NCI-H2171 treated with DMSO at 0.1 percent for 48 hours (cell line): Measurements from ENCODE around the gene PLCXD3.
"Not testable (repeated sequence)": the region's sequence is repeated elsewhere in the genome, so short reads cannot be mapped to it uniquely, and the experiment has no call there.

Experiments
- DNase-seq: peaks from one replicate; lab custom pipeline; 2025; lab: John Stamatoyannopoulos, UW

PLCXD3 gene

DNA sequence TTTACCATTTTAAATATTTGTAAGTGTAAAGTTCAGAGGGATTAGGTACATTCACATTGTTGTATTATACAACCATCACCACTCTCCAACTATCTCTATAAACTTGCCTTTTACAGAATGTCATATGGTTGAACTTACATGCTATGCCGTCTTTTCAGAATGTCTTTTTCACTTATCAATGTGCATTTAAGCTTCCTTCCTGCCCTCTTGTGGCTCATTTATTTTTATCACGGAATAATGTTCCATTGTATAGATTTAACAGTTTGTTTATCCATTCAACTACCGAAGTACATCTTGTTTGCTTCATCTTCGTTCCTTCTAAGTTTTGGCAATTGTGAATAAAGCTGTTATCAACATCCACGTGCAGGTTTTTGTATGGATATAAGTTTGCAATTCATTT, 163.8 kb downstream of the PLCXD3 start:
- no peak for DNase-seq

DNA sequence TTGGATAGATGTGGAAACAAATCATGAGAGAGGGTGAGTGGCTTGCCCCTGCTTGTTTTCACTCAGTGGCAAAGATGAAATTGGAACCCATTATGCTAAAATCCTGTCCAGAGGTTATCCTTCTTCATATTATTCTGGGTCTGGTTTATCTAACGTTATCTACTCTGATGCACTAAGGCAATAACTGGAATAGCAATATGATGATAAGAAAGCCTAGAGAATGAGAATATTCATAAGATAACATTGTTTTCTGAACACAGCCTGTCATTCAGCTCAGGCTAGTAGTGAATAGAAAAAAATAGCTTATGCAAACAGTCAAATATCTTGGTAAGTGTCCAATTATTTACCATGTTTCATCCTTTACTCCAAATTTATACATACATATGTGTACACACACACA, 165.1 kb downstream of the PLCXD3 start:
- no peak for DNase-seq

DNA sequence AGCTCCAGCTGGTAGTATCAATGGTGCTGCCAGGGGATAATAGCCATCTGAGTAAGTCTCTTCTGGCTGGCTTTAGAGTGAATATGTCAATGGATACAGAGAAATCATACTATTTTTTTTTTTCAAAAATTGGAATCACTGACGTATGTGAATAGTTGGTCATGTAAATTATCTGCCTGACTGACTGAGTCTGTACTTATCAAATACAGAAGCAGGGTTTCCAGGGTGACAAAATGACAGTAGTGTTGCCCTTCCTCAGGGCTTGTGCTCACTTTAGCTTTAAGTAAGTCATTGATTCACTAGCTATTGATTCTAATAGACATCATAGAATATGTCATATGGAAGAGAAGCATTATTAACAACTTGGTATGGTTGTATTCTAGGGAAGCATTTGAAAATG, 171.1 kb downstream of the PLCXD3 start:
- no peak for DNase-seq

DNA sequence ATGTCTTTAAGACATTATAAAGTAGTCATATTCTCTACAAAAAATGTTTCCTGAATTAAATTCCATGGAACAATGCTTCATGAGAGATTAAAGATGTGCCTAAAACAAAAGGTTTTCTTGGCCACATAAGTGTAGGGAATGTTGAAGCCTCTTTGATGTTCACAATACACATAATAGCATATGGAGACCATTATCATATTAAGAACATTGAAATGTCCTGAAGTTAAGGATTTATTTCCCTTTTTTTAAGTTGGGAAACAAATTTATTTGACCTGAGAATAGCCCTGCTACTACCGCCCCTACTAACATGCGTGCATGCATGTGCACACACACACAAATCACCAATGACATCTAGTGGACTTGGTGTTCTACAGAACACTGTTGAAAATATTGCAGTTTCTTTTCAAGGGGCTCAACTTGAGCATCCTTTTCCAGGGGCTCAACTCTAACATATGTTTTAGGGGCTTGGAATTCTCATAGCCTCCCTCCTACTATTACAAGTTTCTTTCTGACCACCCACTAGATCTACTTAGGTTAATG, 172.2 kb downstream of the PLCXD3 start:
- no peak for DNase-seq

DNA sequence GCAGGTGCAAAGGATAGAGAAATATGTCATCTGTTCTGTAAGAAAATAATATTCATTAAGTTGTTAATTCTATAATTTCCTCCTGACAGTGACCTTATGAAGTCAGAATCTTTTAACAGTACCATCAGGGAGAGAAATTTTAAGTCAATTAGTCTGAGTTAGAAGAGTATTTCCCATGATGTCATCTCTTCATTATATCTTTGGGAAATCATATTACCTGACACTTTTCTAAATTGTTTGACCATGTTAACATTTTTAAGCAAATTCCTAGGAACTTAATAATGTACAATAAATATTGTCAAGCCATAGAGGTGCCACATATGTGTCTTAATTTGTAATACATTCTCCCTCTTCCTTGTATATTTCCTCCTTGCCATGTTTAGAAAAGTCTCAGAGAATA, 172.7 kb downstream of the PLCXD3 start:
- DNase-seq, result no peak

DNA sequence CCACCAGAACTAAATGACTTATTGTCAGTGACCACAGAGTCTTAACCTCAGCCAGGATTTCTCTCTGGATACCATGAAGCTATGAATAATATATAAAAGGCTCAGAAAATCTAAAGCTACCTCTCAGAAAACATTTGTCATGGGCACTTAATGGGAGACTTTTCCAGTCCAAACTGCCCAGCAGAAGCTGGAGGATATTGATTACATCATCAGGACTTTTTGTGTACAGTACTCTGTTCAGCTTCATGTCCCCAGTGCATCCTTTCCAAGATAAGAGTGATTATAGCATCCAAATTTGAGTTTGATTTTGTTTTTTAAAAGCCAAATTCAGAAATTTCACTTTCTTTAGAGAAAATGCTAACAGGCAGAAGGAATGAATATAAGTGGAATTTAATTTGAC, 173.2 kb downstream of the PLCXD3 start:
- no peak for DNase-seq

DNA sequence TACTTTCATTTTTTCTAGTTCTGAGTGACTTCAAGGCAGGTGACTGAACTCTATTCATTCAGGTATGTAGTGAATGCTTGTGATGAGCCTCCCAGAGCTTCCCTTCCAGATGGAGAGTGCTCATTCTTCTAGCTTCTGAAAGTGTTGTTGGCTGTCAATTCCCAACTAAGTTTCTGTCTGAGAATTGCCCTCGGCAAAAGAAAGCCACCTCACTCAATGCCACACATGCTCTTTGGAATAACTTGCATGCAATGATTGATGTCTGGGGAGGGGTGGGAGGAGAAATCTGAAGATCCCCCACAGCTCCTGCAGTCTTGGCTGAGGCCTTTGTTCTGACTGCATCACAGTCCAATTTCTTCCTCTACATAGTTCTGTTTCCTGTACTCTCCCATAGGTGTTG, 173.9 kb downstream of the PLCXD3 start:
- no peak for DNase-seq

DNA sequence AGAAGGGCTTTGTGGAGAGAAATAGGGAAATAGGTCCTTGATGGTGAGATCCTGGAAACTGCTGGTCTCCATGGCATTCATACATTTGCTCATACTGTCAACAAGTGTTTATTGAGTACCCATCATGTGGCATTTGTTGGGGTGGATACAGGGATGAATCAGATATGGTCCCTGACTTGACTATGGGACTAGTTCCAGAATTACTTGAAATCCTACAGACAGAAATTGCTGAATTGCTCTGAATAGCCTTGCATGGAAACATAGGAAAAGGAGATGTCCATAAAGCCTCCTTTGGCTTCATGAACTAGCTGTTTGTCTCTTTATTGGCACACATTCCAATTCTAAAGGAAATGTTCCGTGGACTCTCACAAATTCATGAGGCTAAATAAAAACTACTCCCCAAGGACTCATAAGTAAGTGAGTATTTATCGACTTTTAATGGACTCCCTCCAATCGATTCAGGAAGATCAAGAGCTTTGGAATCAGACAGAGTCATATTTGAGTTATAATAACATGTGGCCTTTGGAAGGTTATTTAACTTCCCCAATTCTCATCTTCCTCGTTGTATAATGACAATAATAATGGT, 174.7 kb downstream of the PLCXD3 start:
- DNase-seq, result no peak

DNA sequence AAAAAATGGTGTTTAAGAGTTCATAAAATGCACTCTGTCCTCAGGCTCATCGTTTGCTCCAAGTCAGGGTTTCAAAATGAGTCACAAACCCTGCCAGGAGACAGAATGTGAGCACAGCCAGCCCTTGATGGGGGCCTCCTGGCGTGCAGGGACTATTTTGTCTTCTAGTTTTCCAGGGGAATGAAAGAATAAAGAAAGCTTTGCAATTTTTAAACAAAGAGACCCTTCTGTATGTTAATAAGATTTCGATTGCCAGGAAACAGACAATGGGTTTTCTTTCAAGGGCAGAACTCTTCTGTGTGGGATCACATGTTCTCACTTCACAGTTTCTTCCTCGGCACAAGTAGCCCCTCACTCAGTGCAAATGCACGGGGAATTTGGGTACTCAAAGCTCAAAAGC, 175.6 kb downstream of the PLCXD3 start:
- DNase-seq, result no peak

DNA sequence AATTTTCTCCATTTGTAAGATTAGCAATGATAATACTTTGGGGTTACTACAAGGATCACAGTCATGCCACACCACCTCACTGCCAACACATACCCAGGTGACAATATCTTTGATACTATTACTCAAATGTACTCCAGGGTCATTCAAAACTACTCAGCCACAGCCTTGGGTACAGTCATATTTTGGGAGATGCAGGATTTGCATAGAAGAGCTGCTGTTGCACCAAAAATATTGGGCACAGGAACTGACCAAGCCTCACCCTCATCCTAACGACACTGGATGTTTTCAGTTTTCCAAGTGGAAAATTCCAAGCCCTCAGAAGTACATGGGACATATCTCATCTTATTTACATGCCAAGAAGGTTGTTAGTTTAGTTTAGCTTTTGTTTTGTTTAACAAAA, 176.2 kb downstream of the PLCXD3 start:
- DNase-seq, result no peak

DNA sequence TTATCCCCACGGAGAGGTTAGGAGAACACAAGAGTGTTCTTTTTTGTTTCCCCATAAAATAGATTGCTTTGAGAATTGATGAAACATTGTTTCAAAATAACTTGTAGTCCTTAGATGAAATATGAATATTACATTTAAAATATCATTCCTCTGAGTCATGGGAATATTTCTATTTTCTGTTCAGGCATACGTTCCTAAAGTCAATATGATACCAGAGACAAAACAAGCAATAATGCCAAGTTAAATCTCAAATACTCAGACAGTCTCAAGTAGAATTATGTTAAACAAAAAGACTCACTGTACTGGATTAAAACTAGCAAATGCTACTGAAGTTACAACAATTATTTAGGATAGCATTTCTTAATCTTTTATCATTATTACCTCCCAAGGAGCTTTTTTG, 185.3 kb downstream of the PLCXD3 start:
- no peak for DNase-seq

DNA sequence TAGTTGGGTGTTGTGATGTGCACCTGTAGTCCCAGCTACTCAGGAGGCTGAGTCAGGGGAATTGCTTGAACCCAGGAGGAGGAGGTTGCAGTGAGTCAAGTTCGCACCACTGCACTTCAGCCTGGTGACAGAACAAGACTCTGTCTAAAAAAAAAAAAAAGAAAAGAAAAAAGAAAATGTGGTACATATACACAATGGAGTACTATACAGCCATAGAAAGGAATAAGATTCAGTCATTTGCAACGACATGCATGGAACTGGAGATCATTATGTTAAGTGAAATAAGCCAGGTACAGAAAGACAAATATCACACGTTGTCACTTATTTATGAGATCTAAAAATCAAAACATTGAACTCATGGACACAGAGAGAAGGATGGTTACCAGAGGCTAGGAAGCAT, 187.6 kb downstream of the PLCXD3 start:
- not testable (repeated sequence) for DNase-seq

DNA sequence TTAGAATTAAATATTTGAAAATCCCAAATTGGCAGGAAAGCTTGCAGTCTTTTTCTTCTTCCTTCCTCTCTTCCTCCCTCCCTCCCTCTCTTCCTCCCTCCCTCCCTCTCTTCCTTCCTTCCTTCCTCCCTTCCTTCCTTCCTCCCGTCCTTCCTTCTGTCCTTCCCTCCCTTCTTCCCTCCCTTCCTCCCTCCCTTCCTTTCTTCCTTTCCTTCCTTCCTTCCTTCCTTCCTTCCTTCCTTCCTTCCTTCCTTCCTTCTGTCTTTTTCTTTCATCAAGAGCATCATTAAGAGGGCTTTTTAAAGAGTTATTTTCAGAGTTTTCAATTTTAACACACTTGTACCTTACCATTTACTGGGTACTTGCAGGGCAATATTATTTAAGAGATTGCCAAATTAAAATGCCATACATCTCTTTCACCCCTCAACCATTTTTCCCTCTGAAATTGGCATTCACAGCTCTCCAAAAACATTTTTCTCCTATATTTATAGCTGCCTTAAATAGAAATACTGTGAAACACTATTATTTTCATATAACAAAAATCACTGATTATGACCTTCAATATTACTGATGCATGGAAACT, 197.8 kb downstream of the PLCXD3 start:
- DNase-seq, result no peak

DNA sequence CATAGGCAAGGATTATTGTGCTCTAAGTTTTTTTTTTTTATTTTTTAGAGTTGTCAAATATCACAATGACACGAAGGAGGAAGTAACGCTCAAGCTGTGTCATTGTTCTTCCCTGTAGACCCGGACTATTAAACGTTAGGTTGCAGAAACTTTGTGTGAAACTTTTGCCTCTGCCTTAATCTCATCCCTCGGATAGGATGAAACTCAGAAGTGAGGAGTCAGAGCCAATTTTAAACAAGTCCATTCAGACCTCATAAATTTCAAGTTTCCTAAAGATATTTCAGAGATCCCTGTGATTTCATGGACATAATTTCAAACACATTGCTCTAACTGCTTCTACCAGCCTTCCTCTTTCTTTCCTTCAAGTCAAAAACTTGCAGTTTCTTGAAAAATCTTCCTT, 198.3 kb downstream of the PLCXD3 start:
- DNase-seq, result no peak

DNA sequence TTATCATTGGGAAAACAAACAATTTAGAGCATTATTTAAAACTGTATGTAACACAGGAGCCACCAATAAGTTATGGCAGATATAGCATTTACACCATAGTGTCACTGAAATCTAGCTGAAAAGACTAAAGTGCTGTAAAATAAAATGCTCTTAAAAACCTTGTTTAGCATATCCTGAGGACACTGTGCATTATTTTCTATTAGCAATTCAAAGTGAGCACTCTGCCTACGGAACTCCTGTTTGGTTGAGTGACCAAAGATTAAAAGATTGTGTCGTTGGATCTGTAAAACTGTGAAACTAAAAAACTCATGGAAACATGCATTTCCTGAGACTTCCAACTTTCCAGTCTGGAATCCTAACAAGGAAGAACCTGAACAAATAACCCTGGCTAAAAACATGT, 201.1 kb downstream of the PLCXD3 start:
- DNase-seq, result no peak

DNA sequence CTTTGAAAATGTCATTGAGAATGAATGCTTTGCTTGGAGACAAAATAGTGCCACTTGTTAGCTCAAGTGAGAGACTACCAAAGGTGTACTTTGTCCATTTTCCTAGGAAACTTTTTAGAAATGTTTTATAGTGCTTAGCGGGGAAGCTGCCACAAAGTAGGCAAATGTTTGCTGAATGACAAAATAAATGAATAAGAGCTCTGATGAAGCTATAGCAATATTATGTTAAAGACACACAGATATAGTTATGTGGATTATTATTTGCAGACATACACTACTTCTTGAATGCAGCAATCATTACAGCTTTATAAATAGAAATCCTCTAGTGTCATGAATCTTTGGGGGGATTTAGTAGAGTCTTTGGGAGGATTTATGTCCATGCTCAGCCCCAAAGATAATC, 204.4 kb downstream of the PLCXD3 start:
- no peak for DNase-seq

DNA sequence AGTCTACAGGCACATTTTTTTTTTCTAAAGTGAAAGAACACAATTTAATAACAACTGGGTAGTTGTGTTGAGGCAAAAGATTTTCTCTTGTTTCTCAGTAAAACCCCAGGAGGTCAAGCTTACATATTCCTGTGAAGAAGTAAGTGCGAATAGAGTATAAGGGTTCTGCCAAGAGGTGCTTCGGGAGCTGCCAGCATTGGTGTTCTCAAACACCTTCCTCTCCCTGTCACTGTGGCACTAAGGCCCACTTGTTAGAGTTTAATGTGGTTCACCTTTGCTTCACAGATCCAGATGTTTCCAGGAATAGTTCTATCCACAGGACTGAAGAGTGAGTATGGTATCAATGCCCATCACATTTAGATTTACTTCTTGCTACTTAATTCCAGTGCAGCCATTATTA, 205.3 kb downstream of the PLCXD3 start:
- no peak for DNase-seq

DNA sequence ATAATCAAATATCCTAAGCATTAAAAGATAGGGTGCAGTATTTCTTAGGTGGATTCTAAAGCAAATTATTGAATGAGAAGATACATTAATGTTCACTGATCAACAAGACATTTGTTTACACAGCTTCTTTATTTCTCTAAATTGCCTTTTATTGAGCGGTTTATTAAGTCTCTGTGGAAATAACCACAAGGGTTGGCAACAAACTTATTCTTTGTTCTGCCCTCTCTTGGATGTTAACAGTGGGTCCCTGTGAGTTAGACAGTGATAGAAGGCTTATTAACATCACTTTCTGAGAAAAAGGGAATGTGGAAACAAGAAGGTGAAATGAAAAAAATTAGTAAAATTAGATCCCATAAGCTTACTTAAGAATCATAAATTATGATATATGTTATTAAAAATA, 214.3 kb downstream of the PLCXD3 start:
- DNase-seq, result no peak

DNA sequence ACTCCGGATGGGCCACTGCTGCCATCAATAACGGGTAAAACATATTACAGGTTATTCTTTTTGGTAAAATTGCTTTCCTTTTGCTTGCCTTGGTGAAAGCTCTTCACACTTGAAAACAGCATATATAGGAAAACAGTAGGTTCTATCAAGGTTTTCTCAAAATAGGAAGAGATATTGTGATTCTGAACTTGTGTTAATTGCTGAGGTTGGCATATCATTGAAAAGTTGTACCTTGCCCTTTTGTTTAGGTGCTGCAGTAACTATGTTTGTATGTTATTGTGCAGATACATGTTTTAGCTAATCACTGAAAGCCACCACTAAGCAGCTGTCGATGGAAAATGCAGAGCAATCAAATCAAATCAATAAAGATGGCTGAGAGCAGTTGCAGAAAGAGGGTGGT, 219.1 kb downstream of the PLCXD3 start:
- no peak for DNase-seq

DNA sequence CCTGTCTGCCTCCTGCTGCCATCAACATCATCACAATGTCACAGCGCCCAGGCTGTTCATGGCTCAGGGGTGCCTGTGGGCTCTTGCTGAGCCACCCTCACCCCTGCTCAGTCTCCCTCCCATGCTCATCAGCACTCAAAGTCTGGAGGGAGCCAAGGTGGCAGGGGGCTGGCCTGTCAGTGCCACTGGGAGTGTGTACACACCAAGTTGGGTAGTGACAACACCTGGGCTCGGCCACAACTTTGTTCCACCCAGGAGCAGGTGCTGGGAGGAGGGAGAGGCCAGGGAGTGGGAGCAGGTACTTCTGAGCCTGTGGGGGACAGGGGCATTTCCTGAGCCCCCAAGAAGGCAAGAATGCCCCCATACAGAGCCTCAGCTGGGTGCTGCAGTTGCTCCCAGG, 219.6 kb downstream of the PLCXD3 start:
- no peak for DNase-seq

DNA sequence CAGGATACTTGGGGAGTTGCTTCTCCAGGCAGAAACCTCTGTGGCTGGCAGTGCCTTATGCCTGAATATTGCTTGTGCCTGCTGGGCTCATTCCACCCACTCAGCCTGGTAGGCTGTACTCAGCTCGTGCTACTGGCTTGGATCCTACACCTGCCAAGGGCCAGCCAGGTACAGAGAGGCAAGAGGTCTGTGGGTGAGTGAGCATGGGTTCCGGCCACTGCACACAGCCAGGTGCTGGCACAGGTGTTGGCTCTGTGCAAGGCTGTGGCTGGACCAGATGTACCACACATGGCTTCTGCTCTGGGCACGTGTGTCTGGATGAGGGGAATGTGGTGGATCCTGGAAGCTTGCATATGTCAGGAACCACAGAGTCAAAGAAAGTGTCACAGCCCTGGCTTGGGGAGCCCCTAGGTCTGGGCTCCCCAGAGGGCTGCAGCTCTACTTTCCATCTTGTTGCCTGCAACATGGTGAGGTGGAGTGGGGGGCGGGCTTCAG, 220.4 kb downstream of the PLCXD3 start:
- no peak for DNase-seq

DNA sequence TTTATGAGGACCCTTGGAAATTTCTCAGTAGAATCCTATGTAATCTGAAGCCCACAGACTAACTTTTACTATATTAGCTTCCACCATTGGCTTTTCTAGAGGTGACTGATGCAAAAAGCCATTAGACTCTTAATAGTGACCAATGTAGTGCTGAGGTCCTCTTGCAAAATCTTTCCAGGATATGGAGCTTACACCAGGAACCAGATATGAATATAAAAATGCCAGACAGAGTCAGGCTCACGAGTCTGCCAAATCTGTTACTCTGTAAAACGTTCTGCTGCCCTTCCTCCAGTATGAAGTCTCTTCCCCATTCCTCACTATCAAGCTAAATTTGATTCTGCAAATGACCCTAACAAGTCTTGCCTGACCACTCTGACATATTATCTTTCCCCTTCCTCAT, 223.7 kb downstream of the PLCXD3 start:
- DNase-seq, result no peak

DNA sequence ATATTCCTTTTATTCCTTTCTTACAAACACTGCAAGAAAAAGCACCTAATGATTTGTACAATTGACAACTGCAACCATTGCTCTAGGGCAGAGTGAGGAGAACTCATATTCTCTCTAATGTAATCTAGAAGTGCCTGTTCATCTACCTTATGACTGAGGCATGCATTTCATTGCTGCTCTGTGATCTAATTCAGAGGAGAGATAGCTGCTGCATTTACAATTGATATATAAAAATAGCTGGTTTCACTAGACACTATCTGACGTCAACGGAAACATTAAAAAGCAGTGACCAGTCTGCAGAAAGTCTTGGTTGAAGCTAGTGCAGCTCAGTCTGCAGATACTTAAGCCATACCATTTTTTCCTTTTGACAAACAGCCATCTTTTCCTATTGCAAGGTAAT, 224.2 kb downstream of the PLCXD3 start:
- DNase-seq, result no peak

DNA sequence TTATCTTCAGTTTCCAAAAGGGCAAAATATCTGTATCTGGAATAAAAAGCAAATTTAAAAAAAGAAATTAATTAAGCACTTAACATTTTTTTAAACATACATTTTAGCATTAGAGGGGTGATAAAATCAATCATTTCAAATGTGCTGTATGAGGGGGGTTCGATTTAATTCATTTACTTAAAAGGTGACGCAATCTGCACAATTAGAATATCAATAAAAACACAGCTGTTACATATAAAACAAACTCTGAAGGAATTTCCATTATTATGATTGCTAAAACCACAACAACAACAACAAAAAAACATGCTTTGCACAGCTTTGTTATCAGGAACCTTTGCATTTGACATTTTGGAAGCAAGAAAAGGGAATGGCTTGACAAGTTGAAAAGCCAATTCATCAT, 225.5 kb downstream of the PLCXD3 start:
- no peak for DNase-seq
